ENCODE data around the gene EFNA5. TPM values are rescaled to one million over a fixed set of nuclear protein-coding genes. Genes with fewer than 3 reads are reported as not detected.

The EFNA5 gene
- total RNA-seq, 4 donors from 2014 or later = 6.8 to 17.9 (median 11.5) TPM

- Histone ChIP-seq H3K27me3 (no peaks in the 10 kb centered on the region), H3K27ac (no peak overlapping the region), H3K4me1 (peaks cover 0 to 21% (median 0%) of the 10 kb centered on the region in 3 donors), H3K36me3 (no peaks in the 10 kb centered on the region), H3K9me3 (no peaks in the 10 kb centered on the region), H3K4me3 (no peak overlapping the region)
- no peak for DNase-seq
- intact Hi-C loops (cut with DNase I) = no loop called here
- TF ChIP-seq, protein P1, sequence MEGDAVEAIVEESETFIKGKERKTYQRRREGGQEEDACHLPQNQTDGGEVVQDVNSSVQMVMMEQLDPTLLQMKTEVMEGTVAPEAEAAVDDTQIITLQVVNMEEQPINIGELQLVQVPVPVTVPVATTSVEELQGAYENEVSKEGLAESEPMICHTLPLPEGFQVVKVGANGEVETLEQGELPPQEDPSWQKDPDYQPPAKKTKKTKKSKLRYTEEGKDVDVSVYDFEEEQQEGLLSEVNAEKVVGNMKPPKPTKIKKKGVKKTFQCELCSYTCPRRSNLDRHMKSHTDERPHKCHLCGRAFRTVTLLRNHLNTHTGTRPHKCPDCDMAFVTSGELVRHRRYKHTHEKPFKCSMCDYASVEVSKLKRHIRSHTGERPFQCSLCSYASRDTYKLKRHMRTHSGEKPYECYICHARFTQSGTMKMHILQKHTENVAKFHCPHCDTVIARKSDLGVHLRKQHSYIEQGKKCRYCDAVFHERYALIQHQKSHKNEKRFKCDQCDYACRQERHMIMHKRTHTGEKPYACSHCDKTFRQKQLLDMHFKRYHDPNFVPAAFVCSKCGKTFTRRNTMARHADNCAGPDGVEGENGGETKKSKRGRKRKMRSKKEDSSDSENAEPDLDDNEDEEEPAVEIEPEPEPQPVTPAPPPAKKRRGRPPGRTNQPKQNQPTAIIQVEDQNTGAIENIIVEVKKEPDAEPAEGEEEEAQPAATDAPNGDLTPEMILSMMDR (IDR thresholded peaks at IDR 0.05) = no peak
- TF ChIP-seq POLR2A (IDR thresholded peaks at IDR 0.05) = no peak
- 84 to 91% methylated on average over 9 of the region's 9 CpGs for WGBS, 2 donors
These were observed 297.0 kb downstream of the EFNA5 start for GRCh38 chr5:107373549-107374263.

- DNase-seq = no peak
- intact Hi-C loops (cut with DNase I) = no loop called here
- H3K4me3 ChIP-seq = no peak overlapping the region
- 64 to 84% methylated on average over 7 of the region's 7 CpGs for WGBS, 2 donors
- H3K36me3 ChIP-seq = no peaks in the 10 kb centered on the region
- H3K27me3 ChIP-seq = no peaks in the 10 kb centered on the region
- no peak overlapping the region for H3K27ac ChIP-seq
- peaks cover 0 to 25% (median 0%) of the 10 kb centered on the region in 3 donors for H3K4me1 ChIP-seq
- TF ChIP-seq POLR2A (IDR thresholded peaks at IDR 0.05) = no peak
- TF ChIP-seq, protein P1 (IDR thresholded peaks at IDR 0.05) = no peak
- no peaks in the 10 kb centered on the region for H3K9me3 ChIP-seq
These were observed 297.9 kb downstream of the EFNA5 start for GRCh38 chr5:107372723-107373450.

DNA sequence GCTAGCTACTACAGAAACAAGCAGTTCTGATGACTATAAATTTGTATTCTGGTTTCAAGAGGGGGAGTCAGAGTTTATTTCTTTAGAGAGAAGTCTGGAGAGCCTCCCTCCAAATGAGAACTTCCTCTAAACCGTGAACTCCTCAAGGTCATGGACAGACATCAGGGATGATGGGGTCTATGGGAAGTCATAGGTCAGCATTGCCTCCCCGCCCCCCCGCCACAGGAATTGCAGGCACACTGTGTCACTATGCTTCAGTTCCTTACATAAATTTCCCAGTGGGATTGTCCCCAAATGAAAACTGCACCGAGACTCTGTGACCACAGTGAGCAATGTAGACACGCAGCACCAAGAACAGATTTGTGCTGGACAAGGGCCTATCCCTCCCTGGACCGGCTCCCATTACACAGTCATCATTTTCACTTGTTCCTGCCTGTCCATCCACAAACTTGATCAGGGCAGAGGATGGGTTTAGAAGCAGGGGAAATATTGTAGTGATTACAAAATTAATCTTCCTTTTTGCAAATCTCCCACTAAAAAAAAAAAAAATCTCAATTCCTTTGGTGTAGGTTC lies 300.3 kb downstream of the EFNA5 start:
- H3K27me3 ChIP-seq = no peaks in the 10 kb centered on the region
- 32 to 51% methylated on average over 5 to 6 of the region's 6 CpGs for WGBS, 2 donors
- intact Hi-C loops (cut with DNase I) = no loop called here
- no peak for DNase-seq
- H3K9me3 ChIP-seq = no peaks in the 10 kb centered on the region
- TF ChIP-seq, protein P1 (IDR thresholded peaks at IDR 0.05) = no peak
- no peak for TF ChIP-seq POLR2A (IDR thresholded peaks at IDR 0.05)
- peaks cover 0 to 25% (median 0%) of the 10 kb centered on the region in 3 donors for H3K4me1 ChIP-seq
- peak overlapping the region in 1 of 4 donors; percentile 8 for H3K27ac ChIP-seq
- H3K4me3 ChIP-seq = no peak overlapping the region
- no peaks in the 10 kb centered on the region for H3K36me3 ChIP-seq

DNA sequence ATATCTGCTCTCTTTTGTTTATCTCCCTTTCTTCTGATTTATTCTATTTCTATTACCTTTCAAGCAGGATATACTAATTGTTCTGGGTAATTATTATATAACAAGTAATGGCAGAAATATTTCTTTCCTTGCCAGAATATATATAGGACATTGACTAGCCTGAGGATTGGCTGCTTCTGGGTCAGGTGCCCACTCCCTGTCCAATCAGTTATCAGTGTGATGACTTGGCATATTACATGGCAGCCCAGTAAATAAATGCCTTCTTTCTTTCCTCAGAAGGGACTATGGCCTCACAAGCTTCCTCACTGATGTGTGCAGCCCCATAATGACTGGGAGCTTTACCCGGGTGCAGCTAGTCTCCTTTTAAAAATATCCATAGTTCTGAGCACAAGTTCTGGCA lies 301.1 kb downstream of the EFNA5 start:
- WGBS, 2 donors = 53 to 55% methylated on average over 1 of the region's 1 CpG
- Histone ChIP-seq H3K4me1 (peaks cover 0 to 25% (median 0%) of the 10 kb centered on the region in 3 donors), H3K36me3 (no peaks in the 10 kb centered on the region), H3K27ac (no peak overlapping the region), H3K27me3 (no peaks in the 10 kb centered on the region), H3K9me3 (no peaks in the 10 kb centered on the region), H3K4me3 (no peak overlapping the region)
- TF ChIP-seq, protein P1 (IDR thresholded peaks at IDR 0.05) = no peak
- no peak for TF ChIP-seq POLR2A (IDR thresholded peaks at IDR 0.05)
- intact Hi-C loops (cut with DNase I) = no loop called here
- no peak for DNase-seq

- no peak for TF ChIP-seq POLR2A (IDR thresholded peaks at IDR 0.05)
- TF ChIP-seq, protein P1 (IDR thresholded peaks at IDR 0.05) = no peak
- no peak overlapping the region for H3K4me3 ChIP-seq
- DNase-seq = no peak
- intact Hi-C loops (cut with DNase I) = no loop called here
- no peaks in the 10 kb centered on the region for H3K27me3 ChIP-seq
- H3K27ac ChIP-seq = no peak overlapping the region
- H3K9me3 ChIP-seq = no peaks in the 10 kb centered on the region
- 60 to 66% methylated on average over 7 of the region's 7 CpGs for WGBS, 2 donors
- H3K4me1 ChIP-seq = peaks cover 0 to 25% (median 0%) of the 10 kb centered on the region in 3 donors
- H3K36me3 ChIP-seq = no peaks in the 10 kb centered on the region
These were observed 302.1 kb downstream of the EFNA5 start for GRCh38 chr5:107368615-107369014.

Data from esophagus squamous epithelium (tissue), 5 donors.